K562 (cell line): Measurements from ENCODE around the gene CREBL2. TPM values are rescaled to one million over a fixed set of nuclear protein-coding genes. Genes with fewer than 3 reads are reported as not detected.

Experiments used
- GABPB1 ChIP-seq: sonication (generic); formaldehyde crosslinking; IDR thresholded peaks from 2 replicates; pipeline ENCODE4 v1.8.0; 2022; ENCODE audit warnings: mild to moderate bottlenecking, missing genetic modification reagents
- KDM1A ChIP-seq, 2 experiments: fragments of 450-650 bp; IDR thresholded peaks; 2 replicates each; pipeline ENCODE4 v1.6.1; 2016; ENCODE audit warnings: mild to moderate bottlenecking in 2 of 2
- MGA ChIP-seq: fragments of 450-650 bp; IDR thresholded peaks from 2 replicates; pipeline ENCODE4 v1.6.1; 2016; ENCODE audit warnings: mild to moderate bottlenecking, moderate library complexity
- PHB ChIP-seq: fragments of 250-450 bp; sonication (Bioruptor Pico); IDR thresholded peaks from 2 replicates; pipeline ENCODE4 v1.5.0; 2021
- TEAD2 ChIP-seq: fragments of 450-650 bp; IDR thresholded peaks from 2 replicates; pipeline ENCODE4 v1.6.1; 2016; ENCODE audit warnings: missing genetic modification characterization, control low read depth, missing compliant biosample characterization
- ZBTB33 ChIP-seq: sonication (generic); formaldehyde crosslinking; IDR thresholded peaks from 2 replicates; pipeline ENCODE4 v1.8.1; 2023; ENCODE audit warnings: mild to moderate bottlenecking, missing genetic modification reagents
- ZFP30 ChIP-seq: fragments of 250-450 bp; sonication (Bioruptor Pico); IDR thresholded peaks from 2 replicates; pipeline ENCODE4 v1.8.0; 2022; ENCODE audit warnings: moderate library complexity, mild to moderate bottlenecking, inconsistent platforms, borderline replicate concordance
- ZNF507 ChIP-seq: conservative IDR thresholded peaks from 2 replicates; pipeline ENCODE4 v1.6.1; 2017; ENCODE audit warnings: missing genetic modification characterization, missing compliant biosample characterization
- polyA plus RNA-seq, 8 experiments: library from polyadenylated mRNA; depleted of rRNA in 4 of 8; stranded (reverse) in 5 of 8; unstranded in 3 of 8; fragments of >200 nt; fragmentation: Nextera tagmentation in 2 of 8; fragmentation: Illumina TruSeq in 1 of 8; extraction: Ambion mirVana in 2 of 8; extraction: Trizol in 1 of 8; gene quantifications; 2 replicates each; pipeline versions ENCODE4 v1.2.1 to v1.2.3, GENCODE V29; 2011 to 2014; ENCODE audit warnings: inconsistent platforms in 1 of 8, missing spikeins in 1 of 8
- total RNA-seq, 7 experiments: library from RNA; depleted of rRNA in 6 of 7; stranded (reverse); fragments of >200 nt in 6 of 7; fragmentation: Illumina TruSeq in 2 of 7; extraction: Trizol in 2 of 7; gene quantifications; 2 replicates each; pipeline versions ENCODE4 v1.2.1 to v1.2.3, GENCODE V29; 2011 to 2021; ENCODE audit warnings: low replicate concordance in 1 of 7
- TF ChIP-seq, protein P1 (sequence below): fragments of 250-450 bp; sonication (Bioruptor Pico); IDR thresholded peaks from 2 replicates; pipeline ENCODE4 v1.8.0; 2022; ENCODE audit warnings: moderate library complexity, mild to moderate bottlenecking, inconsistent platforms

CREBL2 gene
- total and polyA plus RNA-seq, 9 of the 15 experiments (the other 6 are each of a cell fraction or from before 2014, with no cell fraction given) = 1.7 to 7.3 (median 5.2) TPM

- peak; percentile 35 for TF ChIP-seq MGA
- TF ChIP-seq ZFP30 (CRISPR knock-in tag) = no peak
- TF ChIP-seq ZBTB33 (CRISPR knock-in tag) = no peak
- TF ChIP-seq GABPB1 (CRISPR knock-in tag) = peak; percentile 44
- TF ChIP-seq PHB = no peak
- TF ChIP-seq KDM1A (IDR thresholded peaks at IDR 0.05) = 0 out of 4 replicates have a peak, but pooled peaks of 1 of the 2 experiments have one; percentile 37
- TF ChIP-seq, protein P1, sequence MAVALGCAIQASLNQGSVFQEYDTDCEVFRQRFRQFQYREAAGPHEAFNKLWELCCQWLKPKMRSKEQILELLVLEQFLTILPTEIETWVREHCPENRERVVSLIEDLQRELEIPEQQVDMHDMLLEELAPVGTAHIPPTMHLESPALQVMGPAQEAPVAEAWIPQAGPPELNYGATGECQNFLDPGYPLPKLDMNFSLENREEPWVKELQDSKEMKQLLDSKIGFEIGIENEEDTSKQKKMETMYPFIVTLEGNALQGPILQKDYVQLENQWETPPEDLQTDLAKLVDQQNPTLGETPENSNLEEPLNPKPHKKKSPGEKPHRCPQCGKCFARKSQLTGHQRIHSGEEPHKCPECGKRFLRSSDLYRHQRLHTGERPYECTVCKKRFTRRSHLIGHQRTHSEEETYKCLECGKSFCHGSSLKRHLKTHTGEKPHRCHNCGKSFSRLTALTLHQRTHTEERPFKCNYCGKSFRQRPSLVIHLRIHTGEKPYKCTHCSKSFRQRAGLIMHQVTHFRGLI (CRISPR knock-in tag) = no peak
- TF ChIP-seq ZNF507 (tag) = no peak
- no peak for TF ChIP-seq TEAD2
Measured at GRCh38 chr12:12611512-12612306, at the start of gene CREBL2 (continued).
